ENCODE results near the gene DCTN5.
"Not testable (repeated sequence)": the region's sequence is repeated elsewhere in the genome, so short reads cannot be mapped to it uniquely, and the experiment has no call there.

The DCTN5 gene

GRCh38 chr16:23694265-23694643, 53.0 kb downstream of the DCTN5 start:
- no peak for DNase-seq (ENCODE audit: low spot score)

GRCh38 chr16:23694644-23695373, 53.5 kb downstream of the DCTN5 start:
- DNase-seq (ENCODE audit: low spot score) = peak; percentile 84

GRCh38 chr16:23695756-23696155, 54.5 kb downstream of the DCTN5 start:
- no peak for DNase-seq (ENCODE audit: low spot score)

GRCh38 chr16:23699100-23699499, 57.8 kb downstream of the DCTN5 start:
- no peak for DNase-seq (ENCODE audit: low spot score)

GRCh38 chr16:23700093-23700492, 58.8 kb downstream of the DCTN5 start:
- no peak for DNase-seq (ENCODE audit: low spot score)

GRCh38 chr16:23700509-23700908, 59.2 kb downstream of the DCTN5 start:
- DNase-seq (ENCODE audit: low spot score) = peak; percentile 50

- no peak for DNase-seq (ENCODE audit: low spot score)
Observed at GRCh38 chr16:23701045-23701444, 59.8 kb downstream of the DCTN5 start.

GRCh38 chr16:23702951-23703350, 61.7 kb downstream of the DCTN5 start:
- no peak for DNase-seq (ENCODE audit: low spot score)

- no peak for DNase-seq (ENCODE audit: low spot score)
Observed at GRCh38 chr16:23704772-23705516, 63.7 kb downstream of the DCTN5 start.

- no peak for DNase-seq (ENCODE audit: low spot score)
Observed at GRCh38 chr16:23705517-23705902, 64.2 kb downstream of the DCTN5 start.

GRCh38 chr16:23706439-23706838, 65.2 kb downstream of the DCTN5 start:
- no peak for DNase-seq (ENCODE audit: low spot score)

- no peak for DNase-seq (ENCODE audit: low spot score)
Observed at GRCh38 chr16:23709536-23709935, 68.3 kb downstream of the DCTN5 start.

GRCh38 chr16:23710008-23710407, 68.7 kb downstream of the DCTN5 start:
- no peak for DNase-seq (ENCODE audit: low spot score)

- DNase-seq (ENCODE audit: low spot score) = no peak
Observed at GRCh38 chr16:23710504-23710903, 69.2 kb downstream of the DCTN5 start.

- DNase-seq (ENCODE audit: low spot score) = no peak
Observed at GRCh38 chr16:23711785-23712184, 70.5 kb downstream of the DCTN5 start.

- DNase-seq (ENCODE audit: low spot score) = peak; percentile 76
Observed at GRCh38 chr16:23712976-23713375, 71.7 kb downstream of the DCTN5 start, which contains the start of gene ERN2. ERN2 (minus strand) TSS chr16:23713222; CDS start chr16:23713187, 35 bp downstream.

GRCh38 chr16:23716484-23716883, 75.2 kb downstream of the DCTN5 start:
- no peak for DNase-seq (ENCODE audit: low spot score)

- not testable (repeated sequence) for DNase-seq (ENCODE audit: low spot score)
Observed at GRCh38 chr16:23722613-23723240, 81.5 kb downstream of the DCTN5 start.

- DNase-seq (ENCODE audit: low spot score) = no peak
Observed at GRCh38 chr16:23724096-23724784, 83.0 kb downstream of the DCTN5 start.

- DNase-seq (ENCODE audit: low spot score) = no peak
Observed at GRCh38 chr16:23724785-23725131, 83.5 kb downstream of the DCTN5 start.

GRCh38 chr16:23726710-23727109, 85.4 kb downstream of the DCTN5 start:
- no peak for DNase-seq (ENCODE audit: low spot score)
